Measurements from ENCODE around the gene HSD17B1. TPM values are rescaled to one million over a fixed set of nuclear protein-coding genes. Genes with fewer than 3 reads are reported as not detected.

The HSD17B1 gene
- total RNA-seq, 1 experiment from 2014 or later: 1.5 TPM

GRCh38 chr17:42514867-42515266 is 37.9 kb upstream of the HSD17B1 start:
- Histone ChIP-seq H4K5ac (ENCODE audit: insufficient read length, low read depth, low read length) (no peak overlapping the region), H3K23me2 (ENCODE audit: insufficient read length, low read depth, low read length, poor library complexity, severe bottlenecking) (no peaks in the 10 kb centered on the region), H4K91ac (ENCODE audit: insufficient read length, low read depth, low read length) (no peak overlapping the region), H2AK5ac (ENCODE audit: insufficient read length, low read length) (no peak overlapping the region), H3K23ac (ENCODE audit: insufficient read length, low read depth, low read length) (no peak overlapping the region), H3K79me2 (ENCODE audit: insufficient read depth, low read length) (no peaks in the 10 kb centered on the region), H2BK5ac (ENCODE audit: insufficient read length, low read length) (no peak overlapping the region), H3K14ac (ENCODE audit: insufficient read depth, low read length) (no peak overlapping the region), H3K9ac (ENCODE audit: extremely low read depth, insufficient read length, low read length) (no peak overlapping the region), H2AFZ (ENCODE audit: low read length) (no peak overlapping the region), H2BK120ac (ENCODE audit: low read depth, low read length, poor library complexity, severe bottlenecking) (no peak overlapping the region), H3K9me3 (ENCODE audit: control insufficient read depth, low read depth, low read length) (no peaks in the 10 kb centered on the region), H2BK12ac (ENCODE audit: insufficient read length, low read depth, low read length) (no peak overlapping the region), H3K27ac (ENCODE audit: insufficient read length, low read depth, low read length) (no peak overlapping the region), H3K18ac (ENCODE audit: insufficient read length, low read depth, low read length) (no peak overlapping the region), H3K56ac (ENCODE audit: insufficient read length, low read depth, low read length) (no peak overlapping the region), H2BK15ac (ENCODE audit: low read depth, low read length) (no peak overlapping the region), H3K27me3 (ENCODE audit: insufficient read depth, low read length) (peaks cover 2% of the 10 kb centered on the region; the same call in 1 of the 2 replicates), H3K4me2 (ENCODE audit: insufficient read depth, insufficient read length, low read length) (no peak overlapping the region), H3K4ac (ENCODE audit: low read depth, low read length) (no peak overlapping the region), H3T11ph (ENCODE audit: low read length) (no peak overlapping the region), H3K4me1 (ENCODE audit: insufficient read depth, low read length) (peaks cover 8% of the 10 kb centered on the region; the same call in 1 of the 2 replicates), H4K8ac (replicated peaks; ENCODE audit: insufficient read length, low read depth, low read length) (no peak overlapping the region), H4K20me1 (ENCODE audit: control insufficient read depth, insufficient read depth, insufficient read length) (no peaks in the 10 kb centered on the region), H2BK20ac (ENCODE audit: low read depth, low read length, poor library complexity, severe bottlenecking) (no peak overlapping the region), H3K79me1 (ENCODE audit: insufficient read depth, low read depth, low read length, poor library complexity, severe bottlenecking) (no peaks in the 10 kb centered on the region)
- peaks cover 12 to 25% of the 10 kb centered on the region in 2 experiments for H3K4me1 Mint-ChIP-seq
- TF ChIP-seq, protein P1, sequence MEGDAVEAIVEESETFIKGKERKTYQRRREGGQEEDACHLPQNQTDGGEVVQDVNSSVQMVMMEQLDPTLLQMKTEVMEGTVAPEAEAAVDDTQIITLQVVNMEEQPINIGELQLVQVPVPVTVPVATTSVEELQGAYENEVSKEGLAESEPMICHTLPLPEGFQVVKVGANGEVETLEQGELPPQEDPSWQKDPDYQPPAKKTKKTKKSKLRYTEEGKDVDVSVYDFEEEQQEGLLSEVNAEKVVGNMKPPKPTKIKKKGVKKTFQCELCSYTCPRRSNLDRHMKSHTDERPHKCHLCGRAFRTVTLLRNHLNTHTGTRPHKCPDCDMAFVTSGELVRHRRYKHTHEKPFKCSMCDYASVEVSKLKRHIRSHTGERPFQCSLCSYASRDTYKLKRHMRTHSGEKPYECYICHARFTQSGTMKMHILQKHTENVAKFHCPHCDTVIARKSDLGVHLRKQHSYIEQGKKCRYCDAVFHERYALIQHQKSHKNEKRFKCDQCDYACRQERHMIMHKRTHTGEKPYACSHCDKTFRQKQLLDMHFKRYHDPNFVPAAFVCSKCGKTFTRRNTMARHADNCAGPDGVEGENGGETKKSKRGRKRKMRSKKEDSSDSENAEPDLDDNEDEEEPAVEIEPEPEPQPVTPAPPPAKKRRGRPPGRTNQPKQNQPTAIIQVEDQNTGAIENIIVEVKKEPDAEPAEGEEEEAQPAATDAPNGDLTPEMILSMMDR (conservative IDR thresholded peaks at IDR 0.05): no peak
- WGBS (ENCODE audit: extremely low coverage, insufficient read length, low lambda C conversion rate): no CpG with 5 or more reads among the region's 8 CpGs
- H3K36me3 Mint-ChIP-seq (ENCODE audit: insufficient read depth in 1 of 3, low read depth in 3 of 3): peaks cover 0 to 25% (median 22%) of the 10 kb centered on the region in 3 experiments; a peak in 3 of 7 replicates
- H3K27me3 Mint-ChIP-seq (ENCODE audit: low read depth): peaks cover 2% of the 10 kb centered on the region; the same call in 1 of the 2 replicates
- no peak for DNase-seq
- peak overlapping the region in 1 of 3 experiments; percentile 60; a peak in 3 of 7 replicates for H3K27ac Mint-ChIP-seq
- H3K9me3 Mint-ChIP-seq: no peaks in the 10 kb centered on the region
- H3K4me3 Mint-ChIP-seq: no peak overlapping the region
